BJ (cell line): ENCODE results near the gene IL1RL2. TPM values are rescaled to one million over a fixed set of nuclear protein-coding genes. Genes with fewer than 3 reads are reported as not detected.
A peak's percentile ranks its signal among the peaks of the same experiment; 100 is the strongest.

Source experiments
- CTCF ChIA-PET: fragments of 350-600 bp; formaldehyde crosslinking; extraction: SDS; loops from one replicate; lab custom pipeline; 2021; ENCODE audit warnings: antibody characterized with exemption, inconsistent platforms; lab: Yijun Ruan, JAX
- POLR2A ChIA-PET: fragments of 300-600 bp; sonication (Branson Sonifier 250); formaldehyde crosslinking; extraction: SDS; loops from one replicate; lab custom pipeline; 2021; ENCODE audit warnings: antibody characterized with exemption; lab: Charles Lee
- DNase-seq: peaks from one replicate; pipeline ENCODE4 v3.0.0-alpha.2; 2011; ENCODE audit warnings: low read depth
- H3K27me3 ChIP-seq: 2 replicates; pipeline ENCODE4 v1.6.0; 2011; ENCODE audit warnings: low read length; ENCODE audit not compliant: control insufficient read depth, insufficient read depth
- H3K36me3 ChIP-seq: 2 replicates; pipeline ENCODE4 v1.5.1; 2011; ENCODE audit warnings: low read length; ENCODE audit not compliant: control insufficient read depth, insufficient read depth
- H3K4me3 ChIP-seq: 2 replicates; pipeline ENCODE4 v1.5.1; 2011; ENCODE audit warnings: low read depth, mild to moderate bottlenecking, control low read depth, low read length
- CTCF ChIP-seq: IDR thresholded peaks from 2 replicates; pipeline ENCODE4 v1.5.1; 2011; ENCODE audit warnings: low read depth, mild to moderate bottlenecking, control low read depth, inconsistent platforms, low read length, moderate library complexity; ENCODE audit not compliant: insufficient read depth
- polyA plus RNA-seq: library from polyadenylated mRNA; depleted of rRNA; stranded (reverse); fragments of >200 nt; gene quantifications from 2 replicates; pipeline ENCODE4 v1.2.3, GENCODE V29; 2011

The IL1RL2 gene
- polyA plus RNA-seq, 1 experiment, result 0.09 TPM

DNA sequence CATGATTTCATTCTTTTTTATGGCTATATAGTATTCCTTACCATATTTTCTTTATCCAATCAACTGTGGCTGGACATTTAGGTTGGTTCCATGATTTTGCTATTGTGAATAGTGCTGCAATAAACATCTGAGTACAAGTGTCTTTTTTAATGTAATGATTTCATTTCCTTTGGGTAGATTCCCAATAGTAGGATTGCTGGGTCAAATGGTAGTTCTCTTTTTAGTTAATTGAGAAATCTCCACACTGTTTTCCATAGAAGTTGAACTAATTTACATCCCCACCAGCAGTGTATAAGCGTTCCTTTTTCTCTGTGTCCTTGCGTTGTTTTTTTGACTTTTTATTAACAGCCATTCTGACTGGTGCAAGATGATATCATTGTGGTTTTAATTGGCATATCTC is 65.4 kb downstream of the IL1RL2 start:
- no peaks in the 10 kb centered on the region for H3K36me3 ChIP-seq
- peaks cover 1% of the 10 kb centered on the region for H3K27me3 ChIP-seq
- no peak overlapping the region for H3K4me3 ChIP-seq
- POLR2A ChIA-PET, result no interaction called here
- no peak for TF ChIP-seq CTCF
- DNase-seq, result no peak
- CTCF ChIA-PET, result interaction anchor here (1.4 to 2.5 kb wide), 4 partner anchors 11 to 104 kb away, joined by 3 to 8 read pairs (median 6); no protein-coding TSS in a partner anchor

DNA sequence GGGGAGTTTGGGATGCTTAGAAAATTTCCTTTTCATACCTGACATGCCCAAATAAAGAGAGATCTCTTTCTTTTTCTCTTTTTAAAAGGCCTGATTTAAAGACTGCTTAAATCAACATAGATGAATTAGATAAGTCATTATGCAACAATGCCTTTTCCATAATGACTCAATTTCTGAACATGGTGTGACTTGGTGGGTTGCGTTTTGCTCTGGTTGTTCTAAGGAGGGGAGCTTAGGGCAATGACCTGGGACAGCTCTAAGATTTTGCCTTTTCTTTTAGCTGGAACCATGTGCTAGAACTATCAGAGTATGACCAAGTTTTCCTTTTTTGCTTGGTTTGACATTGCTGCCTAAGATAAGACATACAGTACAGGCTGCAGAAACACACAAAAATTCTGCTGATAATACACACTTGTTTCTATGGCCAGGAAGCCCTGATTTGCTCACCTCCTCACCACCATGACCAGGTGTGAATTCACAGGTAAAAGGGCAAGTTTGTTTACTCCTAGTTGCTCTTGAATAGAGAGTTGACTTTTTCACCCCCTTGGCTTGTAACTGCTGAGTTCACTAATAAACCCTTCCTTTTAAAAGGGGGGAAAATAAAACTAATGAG is 66.4 kb downstream of the IL1RL2 start:
- H3K27me3 ChIP-seq, result no peaks in the 10 kb centered on the region; the same call in none of the 2 replicates
- DNase-seq, result no peak
- CTCF ChIA-PET, result interaction anchor here (1.0 to 1.8 kb wide), 4 partner anchors 9 to 103 kb away, joined by 3 to 4 read pairs (median 4); partner anchors contain the start of gene IL18R1
- H3K36me3 ChIP-seq, result no peaks in the 10 kb centered on the region
- POLR2A ChIA-PET, result no interaction called here
- no peak overlapping the region for H3K4me3 ChIP-seq
- TF ChIP-seq CTCF, result no peak

DNA sequence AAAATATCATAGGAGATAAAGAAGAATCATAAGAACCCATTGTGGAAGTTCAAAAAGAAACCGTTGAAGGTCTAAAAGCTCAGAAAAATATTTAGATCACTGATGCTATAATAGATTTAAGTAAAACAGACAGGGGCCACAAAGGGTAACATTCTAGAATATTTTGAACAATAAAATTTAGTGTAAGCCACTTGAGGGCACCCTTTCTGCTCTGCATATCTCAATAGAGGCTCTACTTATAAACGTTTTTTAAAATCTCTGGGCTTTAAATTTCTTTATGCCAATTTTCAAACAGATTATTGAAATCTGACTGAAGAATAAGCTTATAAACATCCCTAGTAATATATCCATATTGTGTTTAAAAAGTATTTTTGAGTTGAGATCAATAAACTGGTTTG is 66.9 kb downstream of the IL1RL2 start:
- ChIA-PET POLR2A (no interaction called here), CTCF (interaction anchor here (1.0 to 1.8 kb wide), 4 partner anchors 9 to 102 kb away, joined by 3 to 4 read pairs (median 4); partner anchors contain the start of gene IL18R1)
- peak; percentile 35 for TF ChIP-seq CTCF
- no peak for DNase-seq
- H3K27me3 ChIP-seq, result no peaks in the 10 kb centered on the region; the same call in none of the 2 replicates
- H3K36me3 ChIP-seq, result no peaks in the 10 kb centered on the region
- no peak overlapping the region for H3K4me3 ChIP-seq

- DNase-seq, result no peak
- peaks cover 3% of the 10 kb centered on the region for H3K27me3 ChIP-seq
- H3K36me3 ChIP-seq, result no peaks in the 10 kb centered on the region
- CTCF ChIA-PET, result no interaction called here
- POLR2A ChIA-PET, result no interaction called here
- H3K4me3 ChIP-seq, result no peak overlapping the region
- TF ChIP-seq CTCF, result no peak
These were observed 69.5 kb downstream of the IL1RL2 start for GRCh38 chr2:102256276-102256675.

GRCh38 chr2:102256874-102257462 is 70.1 kb downstream of the IL1RL2 start:
- no peak for TF ChIP-seq CTCF
- ChIA-PET POLR2A (no interaction called here), CTCF (no interaction called here)
- no peaks in the 10 kb centered on the region for H3K36me3 ChIP-seq
- peaks cover 5% of the 10 kb centered on the region for H3K27me3 ChIP-seq
- no peak for DNase-seq
- H3K4me3 ChIP-seq, result no peak overlapping the region
